H9 (cell line): ENCODE results near the gene CFAP298. TPM values are rescaled to one million over a fixed set of nuclear protein-coding genes. Genes with fewer than 3 reads are reported as not detected.

Experiments used
- DNase-seq: peaks from one replicate; pipeline ENCODE4 v3.0.0-alpha.2; 2017
- H2AFZ ChIP-seq: one replicate; pipeline ENCODE4 v1.6.1; 2013; ENCODE audit warnings: mild to moderate bottlenecking, low read length, control low read depth, moderate library complexity
- H2AK5ac ChIP-seq: 2 replicates; pipeline ENCODE4 v1.6.1; 2013; ENCODE audit warnings: low read length, control low read depth, mixed read lengths; ENCODE audit not compliant: insufficient read length
- H2BK120ac ChIP-seq: one replicate; pipeline ENCODE4 v1.6.1; 2013; ENCODE audit warnings: low read depth, mild to moderate bottlenecking, low read length, control low read depth, inconsistent platforms; ENCODE audit not compliant: poor library complexity, severe bottlenecking
- H2BK12ac ChIP-seq: 2 replicates; pipeline ENCODE4 v1.6.1; 2013; ENCODE audit warnings: low read length, control low read depth, mixed read lengths, low read depth; ENCODE audit not compliant: insufficient read length
- H2BK15ac ChIP-seq: 2 replicates; pipeline ENCODE4 v1.6.1; 2013; ENCODE audit warnings: low read depth, low read length, control low read depth
- H2BK20ac ChIP-seq: one replicate; pipeline ENCODE4 v1.6.1; 2013; ENCODE audit warnings: low read depth, mild to moderate bottlenecking, low read length, control low read depth, inconsistent platforms; ENCODE audit not compliant: poor library complexity, severe bottlenecking
- H2BK5ac ChIP-seq: 2 replicates; pipeline ENCODE4 v1.6.1; 2013; ENCODE audit warnings: low read length, control low read depth, mixed read lengths; ENCODE audit not compliant: insufficient read length
- H3K14ac ChIP-seq: 2 replicates; pipeline ENCODE4 v1.6.1; 2013; ENCODE audit warnings: low read length, control low read depth; ENCODE audit not compliant: insufficient read depth
- H3K18ac ChIP-seq: 2 replicates; pipeline ENCODE4 v1.6.1; 2013; ENCODE audit warnings: low read depth, mild to moderate bottlenecking, mixed read lengths, low read length, control low read depth; ENCODE audit not compliant: insufficient read length
- H3K23ac ChIP-seq: 2 replicates; pipeline ENCODE4 v1.6.1; 2013; ENCODE audit warnings: low read length, control low read depth, mixed read lengths, low read depth; ENCODE audit not compliant: insufficient read length
- H3K23me2 ChIP-seq: 2 replicates; pipeline ENCODE4 v1.6.1; 2013; ENCODE audit warnings: low read depth, mild to moderate bottlenecking, mixed read lengths, low read length, control low read depth; ENCODE audit not compliant: insufficient read length, poor library complexity, severe bottlenecking
- H3K27ac ChIP-seq: 2 replicates; pipeline ENCODE4 v1.5.1; 2013; ENCODE audit warnings: low read length, control low read depth, mixed read lengths, low read depth; ENCODE audit not compliant: insufficient read length
- H3K27me3 ChIP-seq: 2 replicates; pipeline ENCODE4 v1.6.1; 2013; ENCODE audit warnings: low read length, control low read depth, inconsistent platforms; ENCODE audit not compliant: insufficient read depth
- H3K4ac ChIP-seq: 2 replicates; pipeline ENCODE4 v1.6.1; 2013; ENCODE audit warnings: low read depth, mild to moderate bottlenecking, control low read depth, inconsistent platforms, low read length, moderate library complexity
- H3K4me1 ChIP-seq: 2 replicates; pipeline ENCODE4 v1.6.1; 2013; ENCODE audit warnings: low read length, control low read depth, inconsistent platforms; ENCODE audit not compliant: insufficient read depth
- H3K4me2 ChIP-seq: 2 replicates; pipeline ENCODE4 v1.6.1; 2013; ENCODE audit warnings: low read length, control low read depth, mixed read lengths; ENCODE audit not compliant: insufficient read length, insufficient read depth
- H3K56ac ChIP-seq: 2 replicates; pipeline ENCODE4 v1.6.1; 2013; ENCODE audit warnings: low read depth, mild to moderate bottlenecking, mixed read lengths, low read length, control low read depth; ENCODE audit not compliant: insufficient read length
- H3K79me1 ChIP-seq: 2 replicates; pipeline ENCODE4 v1.6.1; 2013; ENCODE audit warnings: low read depth, mild to moderate bottlenecking, moderate library complexity, low read length, control low read depth, inconsistent platforms; ENCODE audit not compliant: insufficient read depth, poor library complexity, severe bottlenecking
- H3K79me2 ChIP-seq: 2 replicates; pipeline ENCODE4 v1.6.1; 2013; ENCODE audit warnings: low read length, control low read depth, inconsistent platforms; ENCODE audit not compliant: insufficient read depth
- H3K9ac ChIP-seq: 2 replicates; pipeline ENCODE4 v1.6.1; 2013; ENCODE audit warnings: low read length, control low read depth, mixed read lengths; ENCODE audit not compliant: insufficient read length; ENCODE audit errors: extremely low read depth
- H3K9me3 ChIP-seq: one replicate; pipeline ENCODE4 v1.6.1; 2013; ENCODE audit warnings: low read depth, low read length, inconsistent platforms; ENCODE audit not compliant: control insufficient read depth
- H3T11ph ChIP-seq: one replicate; pipeline ENCODE4 v1.6.1; 2013; ENCODE audit warnings: mild to moderate bottlenecking, low read length, control low read depth, inconsistent platforms
- H4K20me1 ChIP-seq: one replicate; pipeline ENCODE4 v1.6.1; 2013; ENCODE audit not compliant: control insufficient read depth, insufficient read length, insufficient read depth
- H4K5ac ChIP-seq: 2 replicates; pipeline ENCODE4 v1.6.1; 2013; ENCODE audit warnings: low read depth, mild to moderate bottlenecking, mixed read lengths, low read length, control low read depth; ENCODE audit not compliant: insufficient read length
- H4K8ac ChIP-seq: replicated peaks from 2 replicates; pipeline ENCODE4 v1.6.1; 2013; ENCODE audit warnings: low read length, control low read depth, mixed read lengths, low read depth; ENCODE audit not compliant: insufficient read length
- H4K91ac ChIP-seq: 2 replicates; pipeline ENCODE4 v1.6.1; 2013; ENCODE audit warnings: low read depth, mild to moderate bottlenecking, moderate library complexity, mixed read lengths, low read length, control low read depth; ENCODE audit not compliant: insufficient read length
- H3K27ac Mint-ChIP-seq, 3 experiments: 2 replicates in 2 of 3; 3 replicates in 1 of 3; pipeline ENCODE4 v1.8.0; 2020 to 2021; ENCODE audit warnings: mixed read lengths in 3 of 3, mild to moderate bottlenecking in 1 of 3, moderate library complexity in 1 of 3
- H3K27me3 Mint-ChIP-seq: 2 replicates; pipeline ENCODE4 v1.8.0; 2021; ENCODE audit warnings: low read depth, mild to moderate bottlenecking, moderate library complexity, mixed read lengths
- H3K36me3 Mint-ChIP-seq, 3 experiments: 2 replicates in 2 of 3; 3 replicates in 1 of 3; pipeline ENCODE4 v1.8.0; 2020 to 2021; ENCODE audit warnings: low read depth in 3 of 3, mixed read lengths in 3 of 3; ENCODE audit not compliant: insufficient read depth in 1 of 3
- H3K4me1 Mint-ChIP-seq, 2 experiments: 2 replicates each; pipeline ENCODE4 v1.8.0; 2020; ENCODE audit warnings: mixed read lengths in 2 of 2
- H3K4me3 Mint-ChIP-seq, 2 experiments: 2 replicates in 1 of 2; 3 replicates in 1 of 2; pipeline ENCODE4 v1.8.0; 2020 to 2021; ENCODE audit warnings: mild to moderate bottlenecking in 2 of 2, mixed read lengths in 2 of 2, moderate library complexity in 1 of 2
- H3K9me3 Mint-ChIP-seq, 2 experiments: 2 replicates in 1 of 2; 3 replicates in 1 of 2; pipeline ENCODE4 v1.8.0; 2020; ENCODE audit warnings: mild to moderate bottlenecking in 2 of 2, mixed read lengths in 2 of 2, moderate library complexity in 1 of 2
- CTCF ChIP-seq: fragments of 200-600 bp; sonication (generic); conservative IDR thresholded peaks from 3 replicates; pipeline ENCODE4 v1.8.0; 2021; ENCODE audit warnings: antibody characterized with exemption, mild to moderate bottlenecking
- WGBS: extraction: QIAGEN DNeasy Blood & Tissue Kit; methylation state at CpG from one replicate; pipeline ENCODE4 v1.1.7; 2013; ENCODE audit warnings: missing lambda C conversion rate, low lambda C conversion rate, mixed read lengths; ENCODE audit not compliant: insufficient read length; ENCODE audit errors: extremely low coverage; 5-methylcytosine and 5-hydroxymethylcytosine counted together
- total RNA-seq: library from RNA; stranded (reverse); gene quantifications from 2 replicates; pipeline ENCODE4 v1.2.1, GENCODE V29; 2021

Gene CFAP298
- total RNA-seq, 1 experiment from 2014 or later, result 81.8 TPM

GRCh38 chr21:32608851-32609250 is 3.3 kb downstream of the CFAP298 start:
- Histone ChIP-seq H3K79me1 (peaks cover 6% of the 10 kb centered on the region), H3K4me2 (no peak overlapping the region), H3K23me2 (no peaks in the 10 kb centered on the region), H2BK5ac (no peak overlapping the region), H2AK5ac (no peak overlapping the region), H2AFZ (no peak overlapping the region), H4K8ac (no peak overlapping the region), H2BK120ac (no peak overlapping the region), H2BK15ac (no peak overlapping the region), H3K4me1 (peaks cover 20% of the 10 kb centered on the region), H3K9ac (no peak overlapping the region), H3K9me3 (no peaks in the 10 kb centered on the region), H3K14ac (no peak overlapping the region), H3K23ac (no peak overlapping the region), H3K79me2 (no peaks in the 10 kb centered on the region), H2BK12ac (no peak overlapping the region), H4K20me1 (no peaks in the 10 kb centered on the region), H4K91ac (no peak overlapping the region), H3K27me3 (no peaks in the 10 kb centered on the region), H3K56ac (no peak overlapping the region), H3K4ac (no peak overlapping the region), H4K5ac (no peak overlapping the region), H3K27ac (no peak overlapping the region), H3K18ac (no peak overlapping the region), H3T11ph (no peak overlapping the region), H2BK20ac (no peak overlapping the region)
- Mint-ChIP-seq H3K4me3 (no peak overlapping the region; a peak in 1 of 5 replicates), H3K27me3 (no peaks in the 10 kb centered on the region), H3K36me3 (peaks cover 25 to 48% (median 41%) of the 10 kb centered on the region in 3 experiments; a peak in 6 of 7 replicates), H3K27ac (no peak overlapping the region), H3K9me3 (no peaks in the 10 kb centered on the region), H3K4me1 (peaks cover 31 to 40% of the 10 kb centered on the region in 2 experiments)
- WGBS, result no CpG with 5 or more reads among the region's 5 CpGs
- DNase-seq, result no peak
- TF ChIP-seq CTCF, result no peak
